Measurements from ENCODE around the gene ESYT3. TPM values are rescaled to one million over a fixed set of nuclear protein-coding genes. Genes with fewer than 3 reads are reported as not detected.

ESYT3 gene
- total RNA-seq, 2 experiments from 2014 or later: 0.22 TPM; not detected in 1

GRCh38 chr3:138459619-138460535 lies 25.5 kb downstream of the ESYT3 start:
- ATAC-seq (ENCODE audit: poor library complexity): no peak
- no peaks in the 10 kb centered on the region for H3K36me3 Mint-ChIP-seq (ENCODE audit: low read depth)
- TF ChIP-seq, protein P1, sequence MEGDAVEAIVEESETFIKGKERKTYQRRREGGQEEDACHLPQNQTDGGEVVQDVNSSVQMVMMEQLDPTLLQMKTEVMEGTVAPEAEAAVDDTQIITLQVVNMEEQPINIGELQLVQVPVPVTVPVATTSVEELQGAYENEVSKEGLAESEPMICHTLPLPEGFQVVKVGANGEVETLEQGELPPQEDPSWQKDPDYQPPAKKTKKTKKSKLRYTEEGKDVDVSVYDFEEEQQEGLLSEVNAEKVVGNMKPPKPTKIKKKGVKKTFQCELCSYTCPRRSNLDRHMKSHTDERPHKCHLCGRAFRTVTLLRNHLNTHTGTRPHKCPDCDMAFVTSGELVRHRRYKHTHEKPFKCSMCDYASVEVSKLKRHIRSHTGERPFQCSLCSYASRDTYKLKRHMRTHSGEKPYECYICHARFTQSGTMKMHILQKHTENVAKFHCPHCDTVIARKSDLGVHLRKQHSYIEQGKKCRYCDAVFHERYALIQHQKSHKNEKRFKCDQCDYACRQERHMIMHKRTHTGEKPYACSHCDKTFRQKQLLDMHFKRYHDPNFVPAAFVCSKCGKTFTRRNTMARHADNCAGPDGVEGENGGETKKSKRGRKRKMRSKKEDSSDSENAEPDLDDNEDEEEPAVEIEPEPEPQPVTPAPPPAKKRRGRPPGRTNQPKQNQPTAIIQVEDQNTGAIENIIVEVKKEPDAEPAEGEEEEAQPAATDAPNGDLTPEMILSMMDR (IDR thresholded peaks at IDR 0.05): no peak

DNA sequence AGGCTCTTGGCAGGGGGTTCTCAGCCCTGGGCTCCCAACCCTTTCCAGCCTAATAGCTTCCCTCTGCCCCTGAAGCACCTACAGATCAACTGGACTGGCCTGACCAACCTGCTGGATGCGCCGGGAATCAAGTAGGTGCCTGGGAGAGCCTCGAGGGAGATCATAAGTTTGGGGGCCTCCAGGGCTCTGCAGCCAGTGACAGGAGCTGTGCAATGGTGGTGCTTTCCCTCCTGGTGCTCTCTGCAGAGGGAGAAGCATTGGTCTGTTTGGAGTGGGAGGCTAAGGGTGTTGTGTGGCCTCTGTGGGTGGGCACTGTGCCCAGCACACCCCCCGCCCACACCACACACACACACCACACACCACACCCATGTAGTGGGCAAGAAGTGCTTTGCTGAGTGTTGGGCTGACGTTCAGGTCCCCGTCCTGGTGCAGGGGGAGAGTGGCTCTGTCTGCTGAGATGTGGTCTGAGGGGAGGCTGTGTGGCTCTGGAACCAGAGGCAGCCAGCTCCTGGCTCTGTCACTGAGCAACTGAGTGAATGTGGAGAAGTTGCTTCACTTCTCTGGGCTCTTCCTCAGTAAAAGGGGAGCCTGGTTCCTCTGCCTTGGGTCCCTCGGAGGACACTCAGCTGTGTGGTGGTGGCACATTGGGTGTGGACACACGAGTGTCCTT lies 26.3 kb downstream of the ESYT3 start:
- ChIA-PET CTCF (no interaction called here), POLR2A (no interaction called here)
- no peaks in the 10 kb centered on the region for H3K9me3 Mint-ChIP-seq
- no peak overlapping the region for H3K4me3 Mint-ChIP-seq
- Histone ChIP-seq H3K27me3 (ENCODE audit: control insufficient read depth in 1 of 2, insufficient read depth in 2 of 2, low read length in 2 of 2) (no peaks in the 10 kb centered on the region), H3K4me1 (ENCODE audit: insufficient read depth, low read length) (no peaks in the 10 kb centered on the region), H3K4me3 (ENCODE audit: low read length) (no peak overlapping the region), H3K36me3 (ENCODE audit: insufficient read depth, low read length) (no peaks in the 10 kb centered on the region), H3K27ac (ENCODE audit: low read depth in 1 of 2, low read length in 2 of 2) (no peak overlapping the region), H3K9me3 (ENCODE audit: control insufficient read depth in 1 of 2, insufficient read depth in 1 of 2, low read length in 2 of 2) (peaks cover 0 to 6% of the 10 kb centered on the region in 2 experiments)
- TF ChIP-seq, protein P1 (IDR thresholded peaks at IDR 0.05): no peak
- no peaks in the 10 kb centered on the region for H3K4me1 Mint-ChIP-seq (ENCODE audit: low read depth)
- DNase-seq (no peak), ATAC-seq (ENCODE audit: poor library complexity) (no peak)
- H3K36me3 Mint-ChIP-seq (ENCODE audit: low read depth): no peaks in the 10 kb centered on the region
- intact Hi-C loops (cut with DNase I, micrococcal nuclease): no loop called here
- no peak overlapping the region for H3K27ac Mint-ChIP-seq
- peaks cover 5% of the 10 kb centered on the region for H3K27me3 Mint-ChIP-seq

More at GRCh38 chr3:138459619-138460535, 25.5 kb downstream of the ESYT3 start:
- POLR2A ChIA-PET: no interaction called here
- no peaks in the 10 kb centered on the region for H3K9me3 Mint-ChIP-seq
- Histone ChIP-seq H3K4me3 (ENCODE audit: low read length) (no peak overlapping the region), H3K27me3 (ENCODE audit: control insufficient read depth in 1 of 2, insufficient read depth in 2 of 2, low read length in 2 of 2) (no peaks in the 10 kb centered on the region), H3K36me3 (ENCODE audit: insufficient read depth, low read length) (no peaks in the 10 kb centered on the region), H3K4me1 (ENCODE audit: insufficient read depth, low read length) (no peaks in the 10 kb centered on the region), H3K27ac (ENCODE audit: low read depth in 1 of 2, low read length in 2 of 2) (no peak overlapping the region), H3K9me3 (ENCODE audit: control insufficient read depth in 1 of 2, insufficient read depth in 1 of 2, low read length in 2 of 2) (peaks cover 0 to 6% of the 10 kb centered on the region in 2 experiments)
- H3K27ac Mint-ChIP-seq: no peak overlapping the region
- intact Hi-C loops (cut with DNase I, micrococcal nuclease): no loop called here
- peaks cover 5% of the 10 kb centered on the region for H3K27me3 Mint-ChIP-seq
- H3K4me1 Mint-ChIP-seq (ENCODE audit: low read depth): no peaks in the 10 kb centered on the region
- no peak overlapping the region for H3K4me3 Mint-ChIP-seq
- CTCF ChIA-PET: no interaction called here
- DNase-seq: no peak

- H3K4me1 ChIP-seq (ENCODE audit: insufficient read depth, low read length): no peaks in the 10 kb centered on the region
- H3K4me3 ChIP-seq (ENCODE audit: low read length): no peak overlapping the region
- no peak overlapping the region for H3K27ac ChIP-seq (ENCODE audit: low read depth in 1 of 2, low read length in 2 of 2)
- ATAC-seq (ENCODE audit: poor library complexity): no peak
- no peaks in the 10 kb centered on the region for H3K36me3 Mint-ChIP-seq (ENCODE audit: low read depth)
- DNase-seq: no peak
- H3K27me3 Mint-ChIP-seq: peaks cover 5% of the 10 kb centered on the region
- no peaks in the 10 kb centered on the region for H3K36me3 ChIP-seq (ENCODE audit: insufficient read depth, low read length)
- TF ChIP-seq, protein P1 (IDR thresholded peaks at IDR 0.05): no peak
- no peak overlapping the region for H3K4me3 Mint-ChIP-seq
- H3K4me1 Mint-ChIP-seq (ENCODE audit: low read depth): no peaks in the 10 kb centered on the region
- intact Hi-C loops (cut with DNase I, micrococcal nuclease): no loop called here
- ChIA-PET POLR2A (no interaction called here), CTCF (no interaction called here)
- H3K27me3 ChIP-seq (ENCODE audit: control insufficient read depth in 1 of 2, insufficient read depth in 2 of 2, low read length in 2 of 2): no peaks in the 10 kb centered on the region
- no peak overlapping the region for H3K27ac Mint-ChIP-seq
- no peaks in the 10 kb centered on the region for H3K9me3 Mint-ChIP-seq
- peaks cover 0 to 6% of the 10 kb centered on the region in 2 experiments for H3K9me3 ChIP-seq (ENCODE audit: control insufficient read depth in 1 of 2, insufficient read depth in 1 of 2, low read length in 2 of 2)
Measured at GRCh38 chr3:138461246-138461645, 26.8 kb downstream of the ESYT3 start.

Data from CD4-positive, alpha-beta T cell (primary cell).